HEK293 (cell line): ENCODE results near the gene HERC5.

ENCODE experiments used
- GLIS2 ChIP-seq: fragments of 450-650 bp; formaldehyde crosslinking; IDR thresholded peaks from 2 replicates; pipeline ENCODE4 v1.5.1; 2016; ENCODE audit warnings: missing biosample characterization, missing genetic modification characterization
- KLF10 ChIP-seq: fragments of 450-650 bp; IDR thresholded peaks from 2 replicates; pipeline ENCODE4 v1.5.1; 2018; ENCODE audit warnings: missing biosample characterization, mild to moderate bottlenecking, missing genetic modification characterization
- ZNF274 ChIP-seq, 2 experiments: fragments of 200-500 bp in 1 of 2; fragments of 450-650 bp in 1 of 2; sonication (Bioruptor generic) in 1 of 2; formaldehyde crosslinking in 1 of 2; IDR thresholded peaks; 2 replicates each; pipeline versions ENCODE4 v1.5.1 to v1.6.1; 2014 to 2016; ENCODE audit warnings: borderline replicate concordance in 1 of 2, inconsistent platforms in 1 of 2, low read length in 1 of 2, missing biosample characterization in 1 of 2, missing genetic modification characterization in 1 of 2
- ZNF341 ChIP-seq: fragments of 450-650 bp; formaldehyde crosslinking; IDR thresholded peaks from 2 replicates; pipeline ENCODE4; 2016; ENCODE audit warnings: low read depth, missing biosample characterization, missing genetic modification characterization

DNA sequence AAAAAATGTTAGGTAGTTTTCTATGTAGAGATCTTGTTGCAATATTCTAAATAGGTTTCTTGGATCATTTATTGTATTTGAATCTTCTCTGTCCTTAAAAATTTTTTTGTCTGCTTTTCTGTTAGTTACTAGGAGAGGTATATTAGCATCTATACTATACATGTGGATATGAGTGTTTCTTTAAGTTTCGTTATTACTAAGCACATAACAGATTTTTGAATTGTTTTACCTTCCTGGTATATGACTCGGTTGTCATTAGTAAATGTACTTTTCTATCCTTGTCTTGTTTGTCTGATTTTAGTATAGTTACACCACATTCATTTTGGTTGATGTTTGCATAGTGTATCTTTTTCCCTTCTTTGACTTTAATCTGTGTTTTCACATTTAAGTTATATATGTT lies 46.4 kb downstream of the HERC5 start:
- no peak for TF ChIP-seq GLIS2 (tag by site-specific recombination)
- no peak for TF ChIP-seq KLF10 (tag by site-specific recombination)
- TF ChIP-seq ZNF341, result no peak
- no peak for TF ChIP-seq ZNF274 (IDR thresholded peaks at IDR 0.05; ENCODE audit: low read length)
- no peak for TF ChIP-seq ZNF274 (tag by site-specific recombination; IDR thresholded peaks at IDR 0.05; ENCODE audit: borderline replicate concordance)
